Subcutaneous adipose tissue (tissue), 4 donors: ENCODE measurements around the gene CFAP299. TPM values are rescaled to one million over a fixed set of nuclear protein-coding genes. Genes with fewer than 3 reads are reported as not detected.

Experiments used
- total RNA-seq, 4 donors: library from RNA; depleted of rRNA; stranded (reverse); fragments of >200 nt; gene quantifications; one replicate each; pipeline ENCODE4 v1.1.0, GENCODE V29; 2016
- TF ChIP-seq, protein P1 (sequence below): fragments of 450-650 bp; IDR thresholded peaks from one replicate; pipeline ENCODE4 v1.5.1; 2016; ENCODE audit warnings: low read depth, mild to moderate bottlenecking, control low read depth, antibody characterized with exemption, moderate library complexity

CFAP299 gene
- total RNA-seq, 4 donors from 2014 or later, result not detected

DNA sequence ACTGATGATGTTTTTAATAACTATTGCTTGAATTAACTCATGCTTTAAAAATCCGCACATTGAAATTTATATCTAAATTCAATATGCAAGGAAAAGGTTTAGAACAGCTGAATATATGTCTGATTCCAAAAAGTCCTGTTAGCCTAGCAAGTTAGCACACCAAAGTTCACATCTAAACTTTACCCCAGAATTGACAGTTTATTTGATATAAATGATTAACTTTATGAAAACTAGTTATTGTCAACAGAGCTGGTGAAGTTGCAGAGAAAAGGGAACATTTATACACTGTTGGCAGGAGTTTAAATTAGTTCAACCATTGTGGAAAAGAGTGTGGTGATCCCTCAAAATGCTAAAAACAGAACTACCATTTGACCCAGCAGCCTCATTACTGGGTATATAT, 574.4 kb downstream of the CFAP299 start:
- TF ChIP-seq, protein P1, sequence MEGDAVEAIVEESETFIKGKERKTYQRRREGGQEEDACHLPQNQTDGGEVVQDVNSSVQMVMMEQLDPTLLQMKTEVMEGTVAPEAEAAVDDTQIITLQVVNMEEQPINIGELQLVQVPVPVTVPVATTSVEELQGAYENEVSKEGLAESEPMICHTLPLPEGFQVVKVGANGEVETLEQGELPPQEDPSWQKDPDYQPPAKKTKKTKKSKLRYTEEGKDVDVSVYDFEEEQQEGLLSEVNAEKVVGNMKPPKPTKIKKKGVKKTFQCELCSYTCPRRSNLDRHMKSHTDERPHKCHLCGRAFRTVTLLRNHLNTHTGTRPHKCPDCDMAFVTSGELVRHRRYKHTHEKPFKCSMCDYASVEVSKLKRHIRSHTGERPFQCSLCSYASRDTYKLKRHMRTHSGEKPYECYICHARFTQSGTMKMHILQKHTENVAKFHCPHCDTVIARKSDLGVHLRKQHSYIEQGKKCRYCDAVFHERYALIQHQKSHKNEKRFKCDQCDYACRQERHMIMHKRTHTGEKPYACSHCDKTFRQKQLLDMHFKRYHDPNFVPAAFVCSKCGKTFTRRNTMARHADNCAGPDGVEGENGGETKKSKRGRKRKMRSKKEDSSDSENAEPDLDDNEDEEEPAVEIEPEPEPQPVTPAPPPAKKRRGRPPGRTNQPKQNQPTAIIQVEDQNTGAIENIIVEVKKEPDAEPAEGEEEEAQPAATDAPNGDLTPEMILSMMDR, result no peak

DNA sequence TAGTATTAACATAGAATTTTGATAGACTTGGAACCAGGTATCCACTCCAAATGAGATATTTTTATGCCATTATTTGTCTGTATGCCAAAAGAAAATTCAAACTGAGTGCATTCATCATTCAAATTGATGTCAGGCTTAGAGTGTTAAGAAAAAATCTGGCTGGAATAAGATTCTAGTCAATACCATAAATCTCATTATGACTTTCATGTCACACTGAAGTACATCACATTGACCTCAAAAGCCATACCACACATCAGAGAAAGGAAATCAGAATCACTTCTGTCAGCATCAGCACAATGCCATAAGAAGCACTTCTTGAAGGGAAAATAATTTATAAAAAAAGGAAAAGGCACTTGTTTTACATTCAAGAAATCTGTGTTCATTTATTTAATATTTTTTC, 575.9 kb downstream of the CFAP299 start:
- TF ChIP-seq, protein P1, result no peak

DNA sequence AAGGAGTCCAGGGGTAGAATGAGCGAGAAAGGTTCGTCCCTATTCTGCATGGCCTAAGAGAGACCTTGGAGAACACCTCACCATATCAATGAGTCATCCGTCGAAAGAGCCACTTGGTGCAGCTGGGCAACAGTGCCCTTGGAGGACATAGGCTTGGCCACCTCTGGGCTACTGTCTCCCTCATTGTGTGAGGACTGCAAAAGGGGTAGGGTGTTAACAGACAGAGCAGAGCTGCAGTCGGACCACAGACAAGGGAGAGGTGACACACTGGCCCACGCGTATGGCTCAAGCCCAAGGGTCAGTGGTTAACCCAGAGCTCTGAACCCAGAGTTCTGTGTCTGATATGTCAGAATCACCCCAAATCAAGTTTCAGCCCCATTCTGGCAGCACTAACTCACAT, 576.8 kb downstream of the CFAP299 start:
- TF ChIP-seq, protein P1, result no peak

DNA sequence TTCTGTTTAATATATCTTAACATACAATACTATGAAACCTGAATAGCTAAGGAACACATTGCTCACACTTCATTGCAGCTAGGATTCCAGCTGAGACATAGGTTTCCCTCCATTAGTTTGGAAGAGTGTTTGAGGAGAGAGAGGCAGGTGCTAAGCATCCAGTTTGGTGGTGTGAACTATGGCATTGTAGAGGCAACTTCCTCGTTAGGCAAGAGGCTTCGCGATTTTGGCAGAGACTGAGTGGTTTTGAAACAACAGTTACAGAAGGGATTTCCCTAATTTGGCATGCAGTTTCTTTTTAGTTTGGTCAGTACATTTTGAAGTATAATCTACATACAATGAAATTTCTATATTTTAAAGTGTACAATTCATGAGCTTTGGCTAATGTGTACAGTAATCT, 577.9 kb downstream of the CFAP299 start:
- TF ChIP-seq, protein P1, result no peak

DNA sequence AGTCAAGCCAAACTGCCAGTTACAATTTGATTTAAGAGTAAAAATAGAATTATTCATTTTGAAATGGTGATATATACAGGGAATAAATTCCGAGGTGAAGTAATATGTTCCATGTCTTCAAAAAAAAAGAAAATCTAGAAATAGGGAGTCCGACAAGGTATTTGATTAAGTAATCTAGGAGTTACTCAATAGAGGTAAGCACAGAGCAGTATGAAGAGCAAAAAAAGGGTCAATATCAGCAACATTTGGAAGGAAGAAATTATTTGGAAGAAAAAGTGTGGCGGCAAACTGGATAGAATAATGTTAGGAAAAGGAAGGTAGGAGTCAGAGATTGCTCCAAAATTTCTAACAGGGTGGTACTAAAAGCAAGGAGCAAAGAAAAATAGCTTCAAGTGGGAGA, 581.2 kb downstream of the CFAP299 start:
- TF ChIP-seq, protein P1, result no peak

DNA sequence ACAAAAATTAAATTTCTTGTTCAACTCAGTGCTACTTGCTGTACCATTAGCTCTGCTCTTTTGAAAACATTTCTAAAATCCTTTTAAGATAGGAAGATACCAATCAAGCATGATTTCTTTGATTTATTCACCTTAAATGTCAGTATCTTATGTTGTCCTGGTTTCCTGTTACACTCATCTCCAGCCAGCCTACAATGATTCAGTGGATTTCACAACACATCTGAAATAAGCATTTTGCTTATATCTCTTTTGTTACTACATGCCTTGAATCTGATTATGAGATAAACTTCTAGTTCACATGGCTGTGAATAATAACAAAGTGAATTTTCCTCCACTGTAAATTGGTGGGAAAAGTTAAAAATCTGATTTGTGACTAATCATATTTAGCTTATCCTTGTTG, 582.5 kb downstream of the CFAP299 start:
- TF ChIP-seq, protein P1, result no peak

DNA sequence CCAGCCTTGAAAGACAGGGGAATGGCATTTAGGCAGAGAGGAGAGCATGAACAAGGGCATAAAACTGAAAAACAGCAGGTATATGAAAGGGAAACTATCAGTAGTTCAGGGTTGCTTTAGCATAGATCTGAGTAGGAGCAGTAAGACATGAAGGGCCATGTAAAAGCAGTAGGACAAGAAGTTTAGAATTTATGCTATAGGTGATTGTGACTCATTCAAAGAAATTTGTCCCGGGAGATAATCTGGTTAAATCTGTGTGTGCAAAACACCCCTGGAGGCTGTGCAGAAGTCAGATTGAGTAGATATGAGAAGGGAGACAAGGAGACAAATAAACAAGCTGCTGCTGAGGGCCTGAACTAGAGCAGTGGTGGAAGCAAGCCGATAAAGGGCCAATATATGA, 585.9 kb downstream of the CFAP299 start:
- TF ChIP-seq, protein P1, result no peak
